ENCODE measurements around the gene FRMD6.

The FRMD6 gene

GRCh38 chr14:51666826-51667225 is 15.1 kb downstream of the FRMD6 start:
- no peak for DNase-seq (ENCODE audit: low read depth)

GRCh38 chr14:51668870-51669269 is 17.2 kb downstream of the FRMD6 start:
- DNase-seq (ENCODE audit: low read depth): no peak

GRCh38 chr14:51674294-51675002 is 22.7 kb downstream of the FRMD6 start:
- no peak for DNase-seq (ENCODE audit: low read depth)

GRCh38 chr14:51676549-51676948 is 24.8 kb downstream of the FRMD6 start:
- DNase-seq (ENCODE audit: low read depth): no peak

GRCh38 chr14:51677266-51677665 is 25.6 kb downstream of the FRMD6 start:
- DNase-seq (ENCODE audit: low read depth): no peak

GRCh38 chr14:51677738-51678137 is 26.0 kb downstream of the FRMD6 start:
- no peak for DNase-seq (ENCODE audit: low read depth)

GRCh38 chr14:51680031-51680430 is 28.3 kb downstream of the FRMD6 start:
- DNase-seq (ENCODE audit: low read depth): no peak

- DNase-seq (ENCODE audit: low read depth): no peak
Measured at GRCh38 chr14:51681411-51681810, 29.7 kb downstream of the FRMD6 start.

GRCh38 chr14:51682411-51682810 is 30.7 kb downstream of the FRMD6 start:
- DNase-seq (ENCODE audit: low read depth): no peak

GRCh38 chr14:51684760-51685159 is 33.0 kb downstream of the FRMD6 start:
- DNase-seq (ENCODE audit: low read depth): no peak

GRCh38 chr14:51691176-51691575 is 39.5 kb downstream of the FRMD6 start:
- DNase-seq (ENCODE audit: low read depth): no peak

- DNase-seq (ENCODE audit: low read depth): no peak
Measured at GRCh38 chr14:51692646-51693045, 40.9 kb downstream of the FRMD6 start.

GRCh38 chr14:51697848-51698247 is 46.1 kb downstream of the FRMD6 start:
- DNase-seq (ENCODE audit: low read depth): no peak

- no peak for DNase-seq (ENCODE audit: low read depth)
Measured at GRCh38 chr14:51701951-51702350, 50.2 kb downstream of the FRMD6 start.

- DNase-seq (ENCODE audit: low read depth): no peak
Measured at GRCh38 chr14:51703787-51704186, 52.1 kb downstream of the FRMD6 start.

GRCh38 chr14:51704545-51704944 is 52.8 kb downstream of the FRMD6 start:
- no peak for DNase-seq (ENCODE audit: low read depth)

- DNase-seq (ENCODE audit: low read depth): no peak
Measured at GRCh38 chr14:51707327-51707726, 55.6 kb downstream of the FRMD6 start.

GRCh38 chr14:51711505-51711904 is 59.8 kb downstream of the FRMD6 start:
- DNase-seq (ENCODE audit: low read depth): no peak

- DNase-seq (ENCODE audit: low read depth): no peak
Measured at GRCh38 chr14:51715250-51715649, 63.5 kb downstream of the FRMD6 start.

- DNase-seq (ENCODE audit: low read depth): no peak
Measured at GRCh38 chr14:51715742-51716141, 64.0 kb downstream of the FRMD6 start.

GRCh38 chr14:51716610-51717009 is 64.9 kb downstream of the FRMD6 start:
- DNase-seq (ENCODE audit: low read depth): no peak

- DNase-seq (ENCODE audit: low read depth): no peak
Measured at GRCh38 chr14:51717766-51718165, 66.1 kb downstream of the FRMD6 start.

GRCh38 chr14:51719955-51720354 is 68.2 kb downstream of the FRMD6 start:
- no peak for DNase-seq (ENCODE audit: low read depth)

- no peak for DNase-seq (ENCODE audit: low read depth)
Measured at GRCh38 chr14:51723990-51724389, 72.3 kb downstream of the FRMD6 start.
